MCF 10A (cell line): ENCODE data around the gene MAP3K7CL. TPM values are rescaled to one million over a fixed set of nuclear protein-coding genes. Genes with fewer than 3 reads are reported as not detected.

Experiments
- BruUV-seq: library from RNA; stranded (reverse); fragments of 400-500 nt; replicated peaks from 2 replicates; lab custom pipeline; 2021; lab: Mats Ljungman, UMichigan
- CTCF ChIA-PET: fragments of 300-600 bp; sonication (Branson Sonifier 250); formaldehyde crosslinking; extraction: SDS; loops from one replicate; lab custom pipeline; 2021; ENCODE audit warnings: antibody characterized with exemption, inconsistent platforms; lab: Yijun Ruan, JAX
- POLR2A ChIA-PET: fragments of 300-600, 350-650 bp; sonication (Branson Sonifier 250); formaldehyde crosslinking; extraction: SDS; loops from one replicate; lab custom pipeline; 2020; ENCODE audit warnings: antibody characterized with exemption, inconsistent platforms; lab: Yijun Ruan, JAX
- DNase-seq: peaks from one replicate; pipeline ENCODE4 v3.0.0-alpha.2; 2018; ENCODE audit not compliant: unreplicated experiment
- H3K27ac Mint-ChIP-seq: one replicate; pipeline ENCODE4 v1.8.0; 2022; ENCODE audit warnings: mild to moderate bottlenecking, low read depth, mixed read lengths; ENCODE audit not compliant: unreplicated experiment
- H3K27me3 Mint-ChIP-seq: one replicate; pipeline ENCODE4 v1.8.0; 2022; ENCODE audit warnings: mixed read lengths; ENCODE audit not compliant: insufficient read depth, unreplicated experiment
- H3K36me3 Mint-ChIP-seq: one replicate; pipeline ENCODE4 v1.8.0; 2022; ENCODE audit warnings: mild to moderate bottlenecking, moderate library complexity, mixed read lengths; ENCODE audit not compliant: insufficient read depth, unreplicated experiment
- H3K4me1 Mint-ChIP-seq: one replicate; pipeline ENCODE4 v1.8.0; 2022; ENCODE audit warnings: mixed read lengths; ENCODE audit not compliant: insufficient read depth, unreplicated experiment
- H3K4me3 Mint-ChIP-seq: one replicate; pipeline ENCODE4 v1.8.0; 2022; ENCODE audit warnings: mild to moderate bottlenecking, moderate library complexity, mixed read lengths; ENCODE audit not compliant: unreplicated experiment
- H3K9me3 Mint-ChIP-seq: one replicate; pipeline ENCODE4 v1.8.0; 2022; ENCODE audit warnings: mixed read lengths; ENCODE audit not compliant: unreplicated experiment
- CTCF ChIP-seq: fragments of 200-600 bp; IDR thresholded peaks from one replicate; pipeline ENCODE4 v1.8.0; 2022; ENCODE audit warnings: antibody characterized with exemption, mild to moderate bottlenecking; ENCODE audit not compliant: unreplicated experiment
- intact Hi-C: fragments of 100-400 bp; cut with micrococcal nuclease; formaldehyde crosslinking; loops from 2 replicates; pipeline ENCODE4 v1.14.1; 2022
- total RNA-seq: library from RNA; stranded (reverse); gene quantifications from 2 replicates; pipeline ENCODE4 v1.2.3, GENCODE V29; 2022

The MAP3K7CL gene
- total RNA-seq, 1 experiment from 2014 or later: 4.9 TPM

GRCh38 chr21:29092102-29092959, 38.1 kb upstream of the MAP3K7CL start:
- POLR2A ChIA-PET: interaction anchor here (0.7 to 9.8 kb wide), 10 partner anchors 18 to 757 kb away, joined by 3 to 95 read pairs (median 20); partner anchors contain the start of gene CCT8
- Mint-ChIP-seq H3K27me3 (no peaks in the 10 kb centered on the region), H3K9me3 (no peaks in the 10 kb centered on the region), H3K4me3 (no peak overlapping the region), H3K36me3 (no peaks in the 10 kb centered on the region), H3K27ac (peak overlapping the region; percentile 92), H3K4me1 (peaks cover 34% of the 10 kb centered on the region)
- CTCF ChIA-PET: interaction anchor here (0.6 to 8.0 kb wide), 23 partner anchors 10 to 757 kb away, joined by 3 to 106 read pairs (median 4); no protein-coding TSS in a partner anchor
- DNase-seq: peak; percentile 34
- intact Hi-C loops: loop anchor here (5.0 kb wide), 1 partner anchor 55 kb away; no protein-coding TSS in a partner anchor
- no peak for TF ChIP-seq CTCF
- no TSS peak for BruUV-seq

- Mint-ChIP-seq H3K27ac (no peak overlapping the region), H3K4me3 (no peak overlapping the region), H3K9me3 (no peaks in the 10 kb centered on the region), H3K27me3 (no peaks in the 10 kb centered on the region), H3K36me3 (no peaks in the 10 kb centered on the region), H3K4me1 (peaks cover 19% of the 10 kb centered on the region)
- intact Hi-C loops: no loop called here
- ChIA-PET POLR2A (interaction anchor here (0.6 to 2.4 kb wide), 7 partner anchors 12 to 68 kb away, joined by 3 to 14 read pairs (median 3); no protein-coding TSS in a partner anchor), CTCF (interaction anchor here (0.6 to 2.7 kb wide), 8 partner anchors 9 to 277 kb away, joined by 3 to 13 read pairs (median 4); no protein-coding TSS in a partner anchor)
- no peak for DNase-seq
- no peak for TF ChIP-seq CTCF
- BruUV-seq: no TSS peak
Measured at GRCh38 chr21:29096218-29097015, 34.0 kb upstream of the MAP3K7CL start.

GRCh38 chr21:29098156-29098555, 32.3 kb upstream of the MAP3K7CL start:
- H3K9me3 Mint-ChIP-seq: no peaks in the 10 kb centered on the region
- DNase-seq: no peak
- H3K4me3 Mint-ChIP-seq: no peak overlapping the region
- peaks cover 6% of the 10 kb centered on the region for H3K4me1 Mint-ChIP-seq
- no TSS peak for BruUV-seq
- no peaks in the 10 kb centered on the region for H3K36me3 Mint-ChIP-seq
- no peak for TF ChIP-seq CTCF
- no peaks in the 10 kb centered on the region for H3K27me3 Mint-ChIP-seq
- intact Hi-C loops: no loop called here
- ChIA-PET CTCF (interaction anchor here (0.6 to 1.5 kb wide), 4 partner anchors 10 to 191 kb away, joined by 3 to 6 read pairs (median 3); no protein-coding TSS in a partner anchor), POLR2A (interaction anchor here (1.0 to 3.7 kb wide), 4 partner anchors 23 to 55 kb away, joined by 4 to 18 read pairs (median 11); partner anchors contain the start of gene CCT8)
- H3K27ac Mint-ChIP-seq: no peak overlapping the region
